ENCODE measurements around the gene KAZN.
"Not testable (repeated sequence)": the region's sequence is repeated elsewhere in the genome, so short reads cannot be mapped to it uniquely, and the experiment has no call there.

Gene KAZN

DNA sequence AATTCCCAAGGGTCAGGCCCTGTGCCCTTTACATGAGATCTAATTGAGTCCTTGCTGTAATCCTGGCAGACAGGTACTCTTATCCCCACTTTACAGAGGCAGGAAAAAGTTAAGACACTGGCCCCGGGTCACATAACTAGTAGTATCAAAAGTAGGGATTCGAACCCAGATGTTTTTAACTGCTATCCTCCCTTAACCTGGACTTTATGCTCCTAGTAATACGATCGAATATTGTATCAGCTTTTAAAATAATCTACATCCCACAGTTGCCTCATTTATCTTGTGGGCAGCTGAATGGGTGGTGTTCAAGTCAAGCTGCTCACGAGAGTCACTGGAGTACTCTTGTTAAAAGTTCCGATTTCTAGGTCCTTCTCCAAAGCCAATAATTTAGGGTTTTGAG, 529.6 kb downstream of the KAZN start:
- TF ChIP-seq, protein P1, sequence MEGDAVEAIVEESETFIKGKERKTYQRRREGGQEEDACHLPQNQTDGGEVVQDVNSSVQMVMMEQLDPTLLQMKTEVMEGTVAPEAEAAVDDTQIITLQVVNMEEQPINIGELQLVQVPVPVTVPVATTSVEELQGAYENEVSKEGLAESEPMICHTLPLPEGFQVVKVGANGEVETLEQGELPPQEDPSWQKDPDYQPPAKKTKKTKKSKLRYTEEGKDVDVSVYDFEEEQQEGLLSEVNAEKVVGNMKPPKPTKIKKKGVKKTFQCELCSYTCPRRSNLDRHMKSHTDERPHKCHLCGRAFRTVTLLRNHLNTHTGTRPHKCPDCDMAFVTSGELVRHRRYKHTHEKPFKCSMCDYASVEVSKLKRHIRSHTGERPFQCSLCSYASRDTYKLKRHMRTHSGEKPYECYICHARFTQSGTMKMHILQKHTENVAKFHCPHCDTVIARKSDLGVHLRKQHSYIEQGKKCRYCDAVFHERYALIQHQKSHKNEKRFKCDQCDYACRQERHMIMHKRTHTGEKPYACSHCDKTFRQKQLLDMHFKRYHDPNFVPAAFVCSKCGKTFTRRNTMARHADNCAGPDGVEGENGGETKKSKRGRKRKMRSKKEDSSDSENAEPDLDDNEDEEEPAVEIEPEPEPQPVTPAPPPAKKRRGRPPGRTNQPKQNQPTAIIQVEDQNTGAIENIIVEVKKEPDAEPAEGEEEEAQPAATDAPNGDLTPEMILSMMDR (conservative IDR thresholded peaks at IDR 0.05; ENCODE audit: low read length): no peak
- H3K4me3 ChIP-seq (ENCODE audit: low read length): no peak overlapping the region
- DNase-seq (ENCODE audit: low read depth): no peak

DNA sequence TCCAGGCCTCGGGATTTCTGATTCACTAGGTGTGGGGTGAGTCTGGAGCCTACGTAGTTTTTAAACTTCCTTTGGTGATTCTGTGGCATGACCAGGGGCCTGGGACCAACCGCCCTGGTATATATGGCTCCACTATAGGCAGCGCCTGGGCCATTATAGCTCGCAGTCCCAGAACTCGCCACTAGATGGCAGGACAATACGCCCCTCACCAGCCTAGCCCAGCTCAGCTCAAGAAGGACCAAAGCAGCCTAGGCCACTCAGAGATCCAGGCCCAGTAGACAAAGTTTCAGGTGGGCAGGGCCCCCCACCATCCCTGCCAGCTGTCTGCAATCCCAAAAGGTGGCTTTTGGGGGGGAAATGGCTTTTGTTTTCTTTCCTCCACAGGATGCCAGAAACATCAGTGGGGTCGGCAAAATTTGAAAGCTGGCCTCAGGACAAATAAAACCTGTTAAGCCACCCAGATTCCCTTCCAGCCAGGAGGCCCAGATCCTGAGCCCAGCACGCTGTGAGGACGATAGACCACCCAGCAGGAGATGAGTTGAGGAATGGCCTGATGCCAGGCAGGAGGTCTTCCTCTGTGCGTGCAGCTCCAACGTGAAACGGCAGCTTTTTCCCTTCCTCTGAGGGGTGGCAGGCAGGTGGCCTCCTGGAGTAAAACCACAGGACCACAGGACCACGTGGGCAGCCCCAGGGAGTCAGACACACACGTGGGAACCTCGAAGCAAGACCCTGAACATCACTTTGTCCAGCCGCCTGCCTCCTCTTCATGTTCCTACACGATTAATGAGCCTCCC, 530.2 kb downstream of the KAZN start:
- H3K4me3 ChIP-seq (ENCODE audit: low read length): no peak overlapping the region
- DNase-seq (ENCODE audit: low read depth): peak; percentile 51
- TF ChIP-seq, protein P1 (conservative IDR thresholded peaks at IDR 0.05; ENCODE audit: low read length): peak; percentile 92

DNA sequence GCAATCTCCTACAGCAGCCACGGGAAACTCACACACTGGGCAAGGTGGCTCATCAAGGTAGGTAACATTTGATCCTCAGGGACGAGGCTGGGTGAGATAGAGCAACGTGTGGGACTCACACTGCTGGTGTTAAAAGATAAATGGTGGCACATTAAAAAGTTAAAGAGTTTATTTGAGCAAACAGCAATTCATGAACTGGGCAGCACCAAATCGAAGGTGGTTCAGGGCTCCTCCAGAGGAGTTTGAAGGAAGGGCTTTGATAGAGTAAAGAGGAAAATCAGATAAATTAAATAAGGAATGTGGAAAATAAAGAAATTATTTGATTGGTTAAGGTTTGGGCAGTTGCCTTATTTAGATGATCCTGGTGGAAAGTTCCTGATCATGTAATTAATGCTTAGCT, 531.5 kb downstream of the KAZN start:
- DNase-seq (ENCODE audit: low read depth): no peak
- TF ChIP-seq, protein P1 (conservative IDR thresholded peaks at IDR 0.05; ENCODE audit: low read length): no peak
- H3K4me3 ChIP-seq (ENCODE audit: low read length): no peak overlapping the region

DNA sequence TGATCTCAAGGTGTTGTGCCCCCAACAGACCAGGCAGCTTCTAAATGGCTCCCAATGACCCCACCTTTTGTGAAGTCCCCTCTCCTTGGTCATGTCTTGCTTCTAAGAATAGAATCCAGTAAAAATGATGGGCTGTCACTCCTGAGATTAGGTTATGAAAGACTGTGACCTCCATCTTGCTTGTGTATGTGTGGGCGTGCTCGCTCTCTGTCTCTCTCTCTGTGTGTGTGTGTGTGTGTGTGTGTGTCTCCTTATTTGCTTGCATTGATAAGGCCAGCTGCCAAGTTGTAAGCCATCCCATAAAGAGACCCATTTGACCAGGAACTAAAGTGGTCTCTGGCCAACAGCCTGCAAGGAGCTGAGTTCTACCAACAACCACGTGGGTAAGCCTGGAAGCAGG, 532.1 kb downstream of the KAZN start:
- TF ChIP-seq, protein P1 (conservative IDR thresholded peaks at IDR 0.05; ENCODE audit: low read length): no peak

DNA sequence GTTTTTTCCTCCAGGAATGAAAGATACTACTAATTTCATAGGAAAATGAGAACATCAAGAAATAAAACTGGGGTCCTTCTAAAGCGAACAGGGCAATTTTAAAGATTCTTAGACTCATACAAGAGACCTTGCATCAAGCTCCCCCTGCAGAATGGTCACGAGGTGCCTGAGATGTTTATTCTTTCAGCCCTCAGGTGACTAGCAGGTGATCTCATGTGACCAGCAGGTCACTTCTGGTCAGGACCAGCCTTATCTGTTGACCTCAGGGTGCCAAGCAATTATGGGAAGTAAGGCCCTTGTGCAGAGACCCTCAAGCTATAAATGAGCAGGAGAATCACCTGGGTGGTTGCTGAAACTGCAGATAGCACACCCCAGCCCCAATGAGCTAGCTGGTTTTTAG, 534.5 kb downstream of the KAZN start:
- TF ChIP-seq, protein P1 (conservative IDR thresholded peaks at IDR 0.05; ENCODE audit: low read length): no peak
- no peak overlapping the region for H3K4me3 ChIP-seq (ENCODE audit: low read length)
- no peak for DNase-seq (ENCODE audit: low read depth)

More for the DNA sequence above, 532.1 kb downstream of the KAZN start:
- no peak overlapping the region for H3K4me3 ChIP-seq (ENCODE audit: low read length)
- no peak for DNase-seq (ENCODE audit: low read depth)

DNA sequence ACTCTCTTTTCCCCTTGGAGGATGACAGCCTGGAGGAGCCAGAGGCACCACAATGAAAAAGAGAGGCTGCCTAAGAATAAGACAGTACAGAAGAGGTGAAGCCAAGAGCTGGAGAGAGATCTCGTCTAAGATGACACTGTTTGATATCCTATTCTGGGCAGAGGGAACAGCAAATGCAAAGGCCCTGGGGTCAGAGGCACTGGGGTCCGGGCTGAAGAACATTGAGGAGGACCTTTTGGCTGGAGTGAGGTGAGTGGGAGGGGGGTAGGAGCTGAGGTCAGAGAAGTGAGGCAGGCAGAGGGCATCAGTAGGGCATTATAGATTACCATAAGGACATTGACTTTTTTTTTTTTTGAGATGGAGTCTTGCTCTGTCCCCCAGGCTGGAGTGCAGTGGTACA, 535.8 kb downstream of the KAZN start:
- DNase-seq (ENCODE audit: low read depth): no peak
- no peak overlapping the region for H3K4me3 ChIP-seq (ENCODE audit: low read length)
- TF ChIP-seq, protein P1 (conservative IDR thresholded peaks at IDR 0.05; ENCODE audit: low read length): no peak

DNA sequence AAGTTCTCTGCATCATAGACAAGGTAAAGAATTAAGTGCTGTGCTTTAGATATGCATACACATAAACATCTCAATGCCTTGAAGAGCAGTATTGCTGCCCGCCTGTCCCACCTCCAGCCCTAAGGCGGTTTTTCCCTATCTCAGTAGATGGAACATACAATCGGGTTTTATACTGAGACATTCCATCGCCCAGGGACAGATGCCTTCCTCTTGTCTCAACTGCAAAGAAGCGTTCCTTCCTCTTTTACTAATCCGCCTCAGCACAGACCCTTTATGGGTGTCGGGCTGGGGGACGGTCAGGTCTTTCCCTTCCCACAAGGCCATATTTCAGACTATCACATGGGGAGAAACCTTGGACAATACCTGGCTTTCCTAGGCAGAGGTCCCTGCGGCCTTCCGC, 537.1 kb downstream of the KAZN start:
- not testable (repeated sequence) for H3K4me3 ChIP-seq (ENCODE audit: low read length); DNase-seq (ENCODE audit: low read depth)
